B cell (primary cell): ENCODE measurements around the gene PLEKHG4B. TPM values are rescaled to one million over a fixed set of nuclear protein-coding genes. Genes with fewer than 3 reads are reported as not detected.

Experiments used
- ATAC-seq: fragments of 200-7000 bp; cut with Tn5 transposase; one replicate; pipeline ENCODE4 v1.10.0; 2021; ENCODE audit warnings: low read depth, mild to moderate bottlenecking, moderate number of reproducible peaks, moderate library complexity
- CTCF ChIA-PET: fragments of 350-600 bp; sonication (Branson Sonifier 250); formaldehyde crosslinking; loops from one replicate; lab custom pipeline; 2021; ENCODE audit warnings: antibody characterized with exemption, inconsistent platforms; lab: Charles Lee
- POLR2A ChIA-PET: fragments of 350-600 bp; sonication (Branson Sonifier 250); formaldehyde crosslinking; loops from one replicate; lab custom pipeline; 2021; ENCODE audit warnings: antibody characterized with exemption; lab: Charles Lee
- DNase-seq: peaks from one replicate; pipeline ENCODE4 v3.0.0; 2013
- H2AFZ ChIP-seq: 2 replicates; pipeline ENCODE4 v1.6.1; 2012; ENCODE audit warnings: mild to moderate bottlenecking, low read depth, low read length; ENCODE audit not compliant: insufficient read depth, poor library complexity, severe bottlenecking
- H3K27ac ChIP-seq, 2 donors: 1 replicate in 1 of 2; 2 replicates in 1 of 2; pipeline ENCODE4 v1.5.1; 2012 to 2013; ENCODE audit warnings: low read length in 2 of 2, mild to moderate bottlenecking in 2 of 2, moderate library complexity in 1 of 2
- H3K27me3 ChIP-seq, 4 experiments: fragments of 200-600 bp in 1 of 4; sonication (generic) in 1 of 4; replicated peaks in 1 of 4; 1 replicate in 2 of 4; 2 replicates in 2 of 4; pipeline versions ENCODE4 v1.6.1 to v1.7.0; 2013 to 2016; ENCODE audit warnings: low read length in 3 of 4, mild to moderate bottlenecking in 2 of 4, mixed read lengths in 1 of 4, moderate library complexity in 1 of 4; ENCODE audit not compliant: insufficient read depth in 4 of 4, control insufficient read depth in 3 of 4; ENCODE audit errors: control extremely low read depth in 1 of 4
- H3K36me3 ChIP-seq, 2 experiments: replicated peaks in 1 of 2; 1 replicate in 1 of 2; 2 replicates in 1 of 2; pipeline versions ENCODE4 v1.6.1 to v1.7.1; 2013; ENCODE audit warnings: low read length in 1 of 2; ENCODE audit not compliant: insufficient read depth in 2 of 2, control insufficient read depth in 1 of 2; ENCODE audit errors: control extremely low read depth in 1 of 2, extremely low read depth in 1 of 2
- H3K4me1 ChIP-seq, 2 donors: fragments of 200-600 bp in 1 of 2; sonication (generic) in 1 of 2; 1 replicate in 1 of 2; 2 replicates in 1 of 2; pipeline versions ENCODE4 v1.5.1 to v1.6.1; 2013 to 2017; ENCODE audit warnings: low read length in 2 of 2; ENCODE audit not compliant: control insufficient read depth in 2 of 2, insufficient read depth in 2 of 2
- H3K4me2 ChIP-seq: replicated peaks from 2 replicates; pipeline ENCODE3; 2012; ENCODE audit warnings: mild to moderate bottlenecking, low read depth, low read length; ENCODE audit not compliant: poor library complexity, severe bottlenecking
- H3K4me3 ChIP-seq, 5 experiments: fragments of 200-600 bp in 1 of 5; sonication (generic) in 1 of 5; 1 replicate in 3 of 5; 2 replicates in 2 of 5; pipeline versions ENCODE4 v1.5.1 to v1.7.0; 2011 to 2016; ENCODE audit warnings: low read length in 4 of 5, mild to moderate bottlenecking in 4 of 5, low read depth in 2 of 5, control low read depth in 1 of 5, moderate library complexity in 1 of 5; ENCODE audit not compliant: insufficient read depth in 1 of 5; ENCODE audit errors: control extremely low read depth in 1 of 5, extremely low read depth in 1 of 5
- H3K79me2 ChIP-seq: fragments of 200-600 bp; sonication (generic); one replicate; pipeline ENCODE4 v1.6.0; 2016; ENCODE audit warnings: low read length; ENCODE audit not compliant: control insufficient read depth, insufficient read depth
- H3K9ac ChIP-seq: fragments of 200-600 bp; sonication (generic); 2 replicates; pipeline ENCODE4 v1.6.1; 2017; ENCODE audit warnings: mild to moderate bottlenecking, low read length, moderate library complexity
- H3K9me3 ChIP-seq, 3 donors: one replicate each; pipeline versions ENCODE4 v1.6.1 to v1.7.1; 2013; ENCODE audit warnings: low read length in 2 of 3; ENCODE audit not compliant: control insufficient read depth in 2 of 3, insufficient read depth in 1 of 3; ENCODE audit errors: control extremely low read depth in 1 of 3
- H4K20me1 ChIP-seq: 2 replicates; pipeline ENCODE4 v1.6.0; 2012; ENCODE audit warnings: mild to moderate bottlenecking, low read length; ENCODE audit not compliant: insufficient read depth, control insufficient read depth, poor library complexity, severe bottlenecking
- H3K27ac Mint-ChIP-seq: one replicate; pipeline ENCODE4 v1.8.0; 2021; ENCODE audit warnings: mixed read lengths
- H3K27me3 Mint-ChIP-seq: one replicate; pipeline ENCODE4 v1.8.0; 2021; ENCODE audit warnings: mixed read lengths
- H3K4me1 Mint-ChIP-seq: one replicate; pipeline ENCODE4 v1.8.0; 2021; ENCODE audit warnings: mixed read lengths
- H3K4me3 Mint-ChIP-seq: one replicate; pipeline ENCODE4 v1.8.0; 2021; ENCODE audit warnings: mixed read lengths
- H3K9me3 Mint-ChIP-seq: one replicate; pipeline ENCODE4 v1.8.0; 2022; ENCODE audit warnings: mixed read lengths; ENCODE audit not compliant: insufficient read depth
- EZH2 ChIP-seq: IDR thresholded peaks from 2 replicates; pipeline ENCODE4 v1.6.1; 2012; ENCODE audit warnings: borderline replicate concordance, low read depth, mild to moderate bottlenecking, moderate library complexity, low read length; ENCODE audit not compliant: insufficient read depth, poor library complexity, severe bottlenecking
- WGBS: methylation state at CpG from one replicate; pipeline ENCODE4 v1.1.5; 2013; ENCODE audit warnings: missing lambda C conversion rate; ENCODE audit not compliant: insufficient coverage; 5-methylcytosine and 5-hydroxymethylcytosine counted together
- intact Hi-C: fragments of 100-400 bp; cut with micrococcal nuclease; formaldehyde crosslinking; loops from one replicate; pipeline ENCODE4 v1.10.0; 2022
- polyA plus RNA-seq: library from polyadenylated mRNA; depleted of rRNA; stranded (reverse); fragments of >200 nt; gene quantifications from 2 replicates; pipeline ENCODE4 v1.2.3, GENCODE V29; 2012
- total RNA-seq, 2 donors: library from RNA; stranded (reverse); fragments of 120-200 nt in 1 of 2; gene quantifications; 1 replicate in 1 of 2; 2 replicates in 1 of 2; pipeline versions ENCODE4 v1.2.3 to v1.2.4, GENCODE V29; 2013 to 2022
- TF ChIP-seq, protein P1 (sequence below): fragments of 200-600 bp; IDR thresholded peaks from one replicate; pipeline ENCODE4 v1.8.0; 2022; ENCODE audit warnings: antibody characterized with exemption, mild to moderate bottlenecking

The PLEKHG4B gene
- total and polyA plus RNA-seq, 2 donors (not counting 1 experiment from before 2014, with no cell fraction given), result not detected

DNA sequence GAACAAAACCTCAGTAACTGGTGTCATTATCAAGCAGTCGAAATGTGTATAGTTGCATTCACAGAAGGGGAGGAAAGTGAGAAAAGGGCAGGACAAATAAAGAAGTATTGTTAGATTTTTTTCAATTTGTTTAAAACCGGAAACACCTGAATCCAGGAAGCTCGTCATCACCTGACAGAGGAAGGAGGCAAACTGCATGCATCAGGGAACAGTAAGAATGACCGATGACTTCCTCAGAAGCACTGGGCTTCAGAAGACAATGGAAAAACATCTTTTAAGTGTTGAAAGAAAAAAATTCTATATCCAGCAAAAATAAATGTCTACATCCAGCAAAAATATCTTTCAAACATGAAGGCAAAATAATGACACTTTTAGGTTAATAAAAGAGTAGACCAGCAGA lies 29.5 kb downstream of the PLEKHG4B start:
- Histone ChIP-seq H3K36me3 (no peaks in the 10 kb centered on the region), H3K79me2 (no peaks in the 10 kb centered on the region), H2AFZ (no peak overlapping the region), H3K9ac (no peak overlapping the region), H3K27me3 (no peaks in the 10 kb centered on the region), H3K9me3 (peaks cover 2 to 8% (median 4%) of the 10 kb centered on the region in 3 donors), H4K20me1 (no peaks in the 10 kb centered on the region), H3K27ac (no peak overlapping the region), H3K4me1 (no peaks in the 10 kb centered on the region), H3K4me3 (no peak overlapping the region), H3K4me2 (no peak overlapping the region)
- WGBS, result 67% methylated on average over 3 of the region's 4 CpGs
- Mint-ChIP-seq H3K4me3 (no peak overlapping the region), H3K27ac (no peak overlapping the region), H3K4me1 (no peaks in the 10 kb centered on the region), H3K9me3 (peaks cover 9% of the 10 kb centered on the region), H3K27me3 (peaks cover 8% of the 10 kb centered on the region)
- DNase-seq, result no peak
- intact Hi-C loops, result no loop called here
- ChIA-PET CTCF (no interaction called here), POLR2A (no interaction called here)
- no peak for ATAC-seq
- TF ChIP-seq, protein P1, sequence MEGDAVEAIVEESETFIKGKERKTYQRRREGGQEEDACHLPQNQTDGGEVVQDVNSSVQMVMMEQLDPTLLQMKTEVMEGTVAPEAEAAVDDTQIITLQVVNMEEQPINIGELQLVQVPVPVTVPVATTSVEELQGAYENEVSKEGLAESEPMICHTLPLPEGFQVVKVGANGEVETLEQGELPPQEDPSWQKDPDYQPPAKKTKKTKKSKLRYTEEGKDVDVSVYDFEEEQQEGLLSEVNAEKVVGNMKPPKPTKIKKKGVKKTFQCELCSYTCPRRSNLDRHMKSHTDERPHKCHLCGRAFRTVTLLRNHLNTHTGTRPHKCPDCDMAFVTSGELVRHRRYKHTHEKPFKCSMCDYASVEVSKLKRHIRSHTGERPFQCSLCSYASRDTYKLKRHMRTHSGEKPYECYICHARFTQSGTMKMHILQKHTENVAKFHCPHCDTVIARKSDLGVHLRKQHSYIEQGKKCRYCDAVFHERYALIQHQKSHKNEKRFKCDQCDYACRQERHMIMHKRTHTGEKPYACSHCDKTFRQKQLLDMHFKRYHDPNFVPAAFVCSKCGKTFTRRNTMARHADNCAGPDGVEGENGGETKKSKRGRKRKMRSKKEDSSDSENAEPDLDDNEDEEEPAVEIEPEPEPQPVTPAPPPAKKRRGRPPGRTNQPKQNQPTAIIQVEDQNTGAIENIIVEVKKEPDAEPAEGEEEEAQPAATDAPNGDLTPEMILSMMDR, result no peak
- no peak for TF ChIP-seq EZH2

DNA sequence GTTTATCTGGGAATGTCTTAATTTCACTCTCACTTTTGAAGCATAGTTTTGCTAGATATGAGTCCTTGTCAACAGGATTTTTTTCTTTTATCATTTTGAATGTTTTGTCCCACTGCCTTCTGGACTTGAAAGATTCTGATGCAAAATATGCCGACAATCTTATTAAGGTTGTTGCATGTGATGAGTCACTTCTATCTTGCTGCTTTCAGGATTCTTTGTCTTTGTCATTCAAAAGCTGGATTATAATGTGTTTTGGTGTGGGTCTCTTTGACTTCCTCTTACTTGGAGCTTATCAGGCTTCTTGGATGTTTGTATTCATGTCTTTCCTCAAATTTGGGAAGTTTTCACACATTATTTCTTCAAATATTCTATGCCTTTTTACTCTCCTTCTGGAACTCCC lies 33.8 kb downstream of the PLEKHG4B start:
- Mint-ChIP-seq H3K4me3 (no peak overlapping the region), H3K9me3 (peaks cover 12% of the 10 kb centered on the region), H3K27ac (no peak overlapping the region), H3K4me1 (no peaks in the 10 kb centered on the region), H3K27me3 (peaks cover 5% of the 10 kb centered on the region)
- 80% methylated on average over 1 of the region's 1 CpG for WGBS
- TF ChIP-seq, protein P1, result no peak
- TF ChIP-seq EZH2, result no peak
- Histone ChIP-seq H3K4me2 (no peak overlapping the region), H3K36me3 (no peaks in the 10 kb centered on the region), H3K27me3 (peaks cover 0 to 4% (median 1%) of the 10 kb centered on the region in 4 experiments), H3K79me2 (no peaks in the 10 kb centered on the region), H3K27ac (no peak overlapping the region), H3K4me1 (no peaks in the 10 kb centered on the region), H2AFZ (no peak overlapping the region), H3K9me3 (peaks cover 0 to 9% (median 6%) of the 10 kb centered on the region in 3 donors), H4K20me1 (no peaks in the 10 kb centered on the region), H3K4me3 (no peak overlapping the region), H3K9ac (no peak overlapping the region)
- POLR2A ChIA-PET, result no interaction called here
- ATAC-seq, result no peak
- CTCF ChIA-PET, result no interaction called here
- intact Hi-C loops, result no loop called here
- DNase-seq, result no peak
